ENCODE results near the gene BTNL9.
"Not testable (repeated sequence)": the region's sequence is repeated elsewhere in the genome, so short reads cannot be mapped to it uniquely, and the experiment has no call there.

Gene BTNL9

GRCh38 chr5:181059297-181060230 lies 19.5 kb downstream of the BTNL9 start:
- DNase-seq (ENCODE audit: extremely low read depth in 1 of 2, low read depth in 1 of 2) = no peak

GRCh38 chr5:181060231-181060590 lies 20.1 kb downstream of the BTNL9 start:
- DNase-seq (ENCODE audit: extremely low read depth in 1 of 2, low read depth in 1 of 2) = no peak

DNA sequence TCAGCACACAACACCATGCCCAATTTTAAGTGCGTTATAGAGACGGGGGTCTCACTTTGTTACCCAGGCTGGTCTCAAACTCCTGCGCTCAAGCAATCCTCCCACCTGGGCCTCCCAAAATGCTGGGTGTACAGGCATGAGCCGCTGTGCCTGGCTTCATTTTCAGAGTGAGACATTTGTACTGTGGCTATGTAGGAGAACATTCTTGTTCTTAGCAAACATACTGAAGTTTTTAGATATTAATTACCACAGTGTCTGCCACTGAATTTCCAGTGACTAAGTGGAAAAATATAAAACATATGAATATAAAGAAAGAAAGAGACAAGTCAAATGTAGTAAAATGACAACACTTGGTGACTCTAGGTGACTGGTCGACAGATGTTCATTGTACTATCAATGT lies 20.9 kb downstream of the BTNL9 start:
- no peak for DNase-seq (ENCODE audit: extremely low read depth in 1 of 2, low read depth in 1 of 2)

DNA sequence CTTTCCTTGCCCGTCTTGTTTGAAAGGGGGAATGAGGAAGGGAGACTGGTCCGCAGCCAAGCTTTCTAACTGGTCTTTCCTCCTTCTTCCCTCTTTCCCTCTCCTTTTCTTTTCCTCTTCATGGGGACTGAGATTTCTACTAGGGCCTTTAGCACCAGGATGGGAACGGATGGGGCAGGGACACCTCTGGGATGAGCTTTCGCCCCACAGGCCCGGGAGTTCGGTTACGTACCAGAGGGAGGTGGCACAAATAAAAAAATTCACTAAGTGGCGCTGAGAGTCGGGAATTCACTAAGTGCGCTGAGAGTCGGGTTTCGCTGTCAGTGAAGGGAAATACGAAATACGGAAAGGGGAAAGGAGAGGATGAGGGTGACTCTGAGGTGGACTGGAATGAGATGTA lies 21.6 kb downstream of the BTNL9 start:
- no peak for DNase-seq (ENCODE audit: extremely low read depth in 1 of 2, low read depth in 1 of 2)

DNA sequence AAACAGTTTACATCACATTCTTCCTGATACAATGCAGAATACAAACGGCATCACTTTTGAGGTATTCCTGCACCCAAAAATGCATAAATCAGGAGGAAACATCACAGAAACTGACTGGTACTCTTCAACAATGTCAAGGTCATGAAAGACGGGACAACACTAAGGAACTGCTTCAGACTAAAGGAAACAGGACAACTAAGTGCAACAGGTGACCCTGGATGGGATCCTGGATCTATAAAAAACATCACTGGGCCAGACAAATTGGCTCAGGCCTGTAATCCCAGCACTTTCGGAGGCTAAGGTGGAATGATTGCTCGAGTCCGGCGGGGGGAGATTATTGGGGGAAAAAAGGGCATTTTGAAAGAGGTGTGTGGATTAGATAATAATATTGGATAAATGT lies 22.6 kb downstream of the BTNL9 start:
- DNase-seq (ENCODE audit: extremely low read depth in 1 of 2, low read depth in 1 of 2) = no peak

GRCh38 chr5:181063514-181063913 lies 23.4 kb downstream of the BTNL9 start:
- DNase-seq (ENCODE audit: extremely low read depth in 1 of 2, low read depth in 1 of 2) = no peak

DNA sequence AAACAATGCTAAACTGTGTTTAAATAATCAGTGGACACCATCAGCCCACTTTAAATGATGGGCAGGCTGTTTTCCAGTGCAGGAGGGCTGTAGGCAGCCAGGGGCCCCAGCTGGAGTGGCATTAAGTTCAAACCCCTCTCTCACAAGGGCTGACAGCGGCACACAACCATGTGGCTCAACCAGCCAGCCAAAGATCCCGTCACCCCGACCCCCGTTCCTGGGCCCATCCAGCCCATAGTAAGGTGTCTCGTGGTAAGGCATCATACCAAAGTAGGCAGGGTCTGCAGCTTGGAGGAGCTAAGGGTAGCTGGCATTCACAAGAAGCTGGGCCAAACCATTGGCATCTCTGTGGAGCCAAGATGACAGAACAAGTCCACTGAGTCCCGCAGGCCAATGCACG lies 24.9 kb downstream of the BTNL9 start:
- no peak for DNase-seq (ENCODE audit: extremely low read depth in 1 of 2, low read depth in 1 of 2)

DNA sequence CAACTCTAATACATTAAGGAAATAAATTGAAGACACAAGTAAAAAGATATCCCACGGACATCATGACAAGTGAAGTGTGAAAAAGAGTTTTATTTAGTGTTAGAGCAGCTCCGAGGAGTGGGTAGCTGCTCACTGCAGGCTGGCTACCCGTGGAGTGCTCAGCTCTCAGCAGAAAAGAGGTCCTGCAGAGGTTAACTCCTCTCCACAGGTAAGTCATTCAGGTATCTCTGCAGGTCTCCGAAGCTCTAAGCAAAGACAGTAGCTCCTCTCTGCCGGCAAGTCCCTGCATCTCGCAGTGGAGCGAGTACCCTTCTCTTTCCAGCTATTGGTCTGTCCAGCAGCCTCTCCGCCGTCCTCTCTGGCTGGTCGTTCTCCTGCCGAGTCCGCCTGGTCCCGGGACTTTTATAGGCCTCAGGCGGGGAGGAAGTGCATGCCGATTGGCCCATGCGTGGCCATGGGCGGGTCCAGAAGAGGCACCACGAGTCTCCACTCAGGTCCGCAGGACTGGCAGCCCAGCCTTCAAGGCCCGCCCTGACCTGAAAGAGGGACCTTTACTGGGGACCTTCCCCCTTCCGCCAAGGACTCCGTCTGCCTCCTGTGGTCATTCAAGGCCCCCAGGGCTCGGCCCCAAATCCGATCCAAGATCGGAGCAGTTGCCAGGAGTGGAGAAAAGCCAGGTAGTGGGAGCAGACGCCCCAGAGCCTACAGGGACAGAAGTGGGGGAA lies 29.9 kb downstream of the BTNL9 start:
- DNase-seq (ENCODE audit: extremely low read depth in 1 of 2, low read depth in 1 of 2) = no peak

- DNase-seq (ENCODE audit: extremely low read depth in 1 of 2, low read depth in 1 of 2) = no peak
Observed at GRCh38 chr5:181070523-181070922, 30.5 kb downstream of the BTNL9 start.

- no peak for DNase-seq (ENCODE audit: extremely low read depth in 1 of 2, low read depth in 1 of 2)
Observed at GRCh38 chr5:181071257-181071656, 31.2 kb downstream of the BTNL9 start.

DNA sequence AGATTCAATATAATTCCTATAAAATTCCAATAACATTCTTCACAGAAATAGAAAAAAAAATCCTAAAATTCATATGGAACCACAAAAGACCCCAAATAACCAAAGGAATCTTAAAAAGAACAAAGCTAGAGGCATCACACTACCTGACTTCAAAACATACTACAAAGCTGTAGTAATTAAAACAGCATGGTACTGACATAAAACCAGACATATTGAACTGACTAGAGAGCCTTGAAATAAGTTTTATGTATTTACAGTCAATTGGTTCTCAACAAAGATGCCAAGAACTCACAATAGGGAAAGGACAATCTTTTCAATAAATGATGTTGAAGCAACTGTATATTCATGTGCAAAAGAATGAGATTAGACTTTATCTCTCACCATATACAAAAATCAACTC lies 36.9 kb downstream of the BTNL9 start:
- no peak for DNase-seq (ENCODE audit: extremely low read depth in 1 of 2, low read depth in 1 of 2)

- no peak for DNase-seq (ENCODE audit: extremely low read depth in 1 of 2, low read depth in 1 of 2)
Observed at GRCh38 chr5:181081989-181082388, 41.9 kb downstream of the BTNL9 start.

GRCh38 chr5:181084621-181085195 lies 44.6 kb downstream of the BTNL9 start:
- no peak for DNase-seq (ENCODE audit: extremely low read depth in 1 of 2, low read depth in 1 of 2)

GRCh38 chr5:181086026-181086883 lies 46.2 kb downstream of the BTNL9 start:
- DNase-seq (ENCODE audit: extremely low read depth in 1 of 2, low read depth in 1 of 2) = no peak

DNA sequence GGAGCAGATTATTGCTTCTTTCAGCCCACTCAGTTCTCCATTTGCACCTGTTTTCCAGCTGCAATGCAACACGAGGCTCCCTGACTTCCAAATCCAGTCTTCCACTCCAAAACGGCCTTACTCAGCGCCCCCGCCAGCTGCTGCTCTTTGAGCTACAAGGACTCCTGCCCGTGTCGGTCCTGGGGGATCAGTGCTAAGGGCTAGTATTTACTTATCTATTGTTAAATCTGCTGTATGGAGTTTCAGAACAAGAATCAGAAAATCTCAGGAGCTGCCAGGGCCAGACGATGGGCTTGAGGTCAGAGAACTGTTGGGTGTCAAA lies 46.8 kb downstream of the BTNL9 start:
- DNase-seq (ENCODE audit: extremely low read depth in 1 of 2, low read depth in 1 of 2) = no peak

DNA sequence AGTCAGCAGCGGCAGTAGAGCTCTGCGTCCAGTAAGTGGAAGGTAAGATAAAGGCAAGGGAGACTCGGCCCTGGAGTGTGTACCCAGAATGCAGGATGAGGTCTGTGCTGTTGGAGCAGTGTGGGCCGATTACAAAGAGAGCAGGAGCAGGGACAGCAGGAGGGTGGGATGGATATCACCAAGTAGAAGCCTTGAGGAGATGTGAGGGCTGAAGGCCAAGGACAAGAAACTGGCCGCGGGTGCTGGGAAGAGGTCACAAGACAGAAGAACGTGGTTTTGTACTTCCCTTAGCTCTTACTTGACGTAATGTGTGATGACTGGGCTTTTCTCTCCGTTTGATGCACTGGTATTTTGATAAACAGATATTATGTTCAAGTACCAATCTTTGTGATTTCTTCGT lies 47.2 kb downstream of the BTNL9 start:
- DNase-seq (ENCODE audit: extremely low read depth in 1 of 2, low read depth in 1 of 2) = no peak

DNA sequence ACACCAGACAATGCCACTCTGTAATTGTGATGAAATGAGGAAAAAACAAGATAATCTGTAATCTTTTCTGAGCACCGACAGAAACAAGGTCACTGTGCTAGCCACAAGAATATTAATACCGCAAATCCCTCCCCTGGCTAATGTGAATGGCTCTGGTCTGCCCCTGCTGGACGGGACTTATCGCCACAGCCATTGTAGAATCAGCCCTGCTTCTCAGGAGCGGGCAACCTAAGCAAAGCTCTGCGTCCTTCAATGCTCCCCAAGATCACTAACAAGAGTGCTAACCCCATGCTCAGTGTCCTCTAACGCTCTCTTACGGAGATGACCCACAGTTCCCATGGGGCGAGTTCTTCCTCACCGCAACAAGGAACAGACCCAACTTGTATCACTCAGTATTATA lies 48.2 kb downstream of the BTNL9 start:
- DNase-seq (ENCODE audit: extremely low read depth in 1 of 2, low read depth in 1 of 2) = no peak

DNA sequence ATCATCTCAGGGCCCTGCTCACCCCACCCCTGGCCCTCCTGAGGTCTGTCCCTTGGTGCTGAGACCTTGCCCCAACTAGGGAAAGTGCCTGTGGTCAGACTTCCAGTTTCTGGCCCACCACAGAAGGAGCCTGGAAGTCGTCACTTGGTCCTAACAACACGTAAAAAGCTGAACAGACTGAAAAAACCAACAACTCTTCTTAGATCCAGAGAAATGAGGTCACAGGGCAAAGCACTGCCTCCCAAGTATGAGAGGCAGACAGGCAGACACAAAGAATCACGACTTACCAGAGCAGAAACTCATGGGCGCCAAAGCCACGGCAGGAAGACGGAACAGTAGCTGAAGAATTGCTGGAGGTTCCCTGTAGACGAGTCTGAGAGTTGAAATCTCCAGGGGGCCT lies 52.4 kb downstream of the BTNL9 start:
- DNase-seq (ENCODE audit: extremely low read depth in 1 of 2, low read depth in 1 of 2) = no peak

- not testable (repeated sequence) for DNase-seq (ENCODE audit: extremely low read depth in 1 of 2, low read depth in 1 of 2)
Observed at GRCh38 chr5:181095162-181095561, 55.1 kb downstream of the BTNL9 start.

- DNase-seq (ENCODE audit: extremely low read depth in 1 of 2, low read depth in 1 of 2) = not testable (repeated sequence)
Observed at GRCh38 chr5:181096721-181097382, 56.8 kb downstream of the BTNL9 start.

GRCh38 chr5:181097383-181097753 lies 57.3 kb downstream of the BTNL9 start:
- DNase-seq (ENCODE audit: extremely low read depth in 1 of 2, low read depth in 1 of 2) = not testable (repeated sequence)
